Stimulated activated CD4-positive, alpha-beta T cell treated with anti-CD3 and anti-CD28 coated beads, Interleukin-2, amount 100 ng/mL, for 4 hours (primary cell): ENCODE measurements around the gene EGFL7.

ENCODE experiments used
- DNase-seq: peaks from one replicate; pipeline ENCODE4 v3.0.0-alpha.2; 2020; ENCODE audit warnings: low read depth

Gene EGFL7

GRCh38 chr9:136673088-136673974 lies 10.6 kb downstream of the EGFL7 start:
- DNase-seq: no peak

- no peak for DNase-seq
Measured at GRCh38 chr9:136673975-136674785, 11.5 kb downstream of the EGFL7 start.

DNA sequence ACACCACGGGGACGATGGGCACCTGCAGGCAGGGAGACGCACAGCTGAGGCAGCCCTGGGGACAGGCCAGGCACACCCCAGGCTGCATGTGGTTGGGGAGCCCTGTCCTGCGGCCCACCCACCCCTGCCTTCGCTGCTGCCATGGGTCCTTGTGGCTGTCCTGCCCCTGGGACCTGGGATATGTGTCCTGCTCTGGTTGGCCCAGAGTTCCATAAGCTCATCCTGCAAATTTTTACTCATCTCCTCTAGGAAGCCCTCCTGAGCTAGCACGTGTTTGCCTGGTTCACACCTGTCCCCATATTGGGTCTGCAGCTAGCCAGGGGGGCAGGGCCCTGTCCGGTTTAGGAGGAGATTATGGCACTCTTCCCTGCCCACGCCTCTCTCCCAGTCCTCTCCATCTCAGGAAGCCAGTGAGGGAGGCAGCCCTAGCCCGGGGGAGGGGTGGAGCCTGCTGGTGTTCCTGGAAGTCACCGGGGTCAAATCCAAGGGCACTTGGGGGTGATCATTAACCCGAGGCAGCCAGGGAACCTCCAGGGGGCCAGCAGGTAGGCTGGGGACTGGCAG lies 12.2 kb downstream of the EGFL7 start:
- DNase-seq: no peak

- no peak for DNase-seq
Measured at GRCh38 chr9:136675477-136676296, 13.0 kb downstream of the EGFL7 start.

GRCh38 chr9:136676297-136676794 lies 13.6 kb downstream of the EGFL7 start:
- no peak for DNase-seq

- no peak for DNase-seq
Measured at GRCh38 chr9:136676920-136677686, 14.4 kb downstream of the EGFL7 start.

- DNase-seq: no peak
Measured at GRCh38 chr9:136678034-136678433, 15.3 kb downstream of the EGFL7 start.

GRCh38 chr9:136678624-136679023 lies 15.9 kb downstream of the EGFL7 start:
- no peak for DNase-seq

GRCh38 chr9:136679431-136679941 lies 16.8 kb downstream of the EGFL7 start:
- DNase-seq: no peak

GRCh38 chr9:136681029-136681428 lies 18.3 kb downstream of the EGFL7 start:
- DNase-seq: no peak

- DNase-seq: no peak
Measured at GRCh38 chr9:136681945-136682699, 19.4 kb downstream of the EGFL7 start.

DNA sequence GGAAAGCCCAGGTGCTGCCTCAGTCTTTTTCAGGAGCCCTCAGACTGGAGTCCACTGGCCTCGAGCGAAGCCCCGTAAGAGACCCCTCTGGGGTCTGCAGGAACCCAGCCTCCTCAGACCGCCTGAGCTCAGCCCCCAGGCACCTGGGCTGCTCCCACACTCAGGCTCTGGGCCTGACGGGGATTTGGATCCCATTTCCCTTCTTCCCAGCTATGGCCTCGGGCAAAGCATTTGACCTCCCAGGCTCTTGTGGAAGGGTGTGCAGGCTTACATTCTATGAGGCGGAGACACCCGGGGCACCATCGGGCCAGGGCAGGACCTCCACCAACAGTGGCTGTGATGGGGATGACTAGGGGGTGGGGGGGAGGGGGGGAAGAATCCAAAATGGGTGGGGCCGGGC lies 20.0 kb downstream of the EGFL7 start:
- DNase-seq: no peak

- no peak for DNase-seq
Measured at GRCh38 chr9:136683173-136683745, 20.5 kb downstream of the EGFL7 start.

DNA sequence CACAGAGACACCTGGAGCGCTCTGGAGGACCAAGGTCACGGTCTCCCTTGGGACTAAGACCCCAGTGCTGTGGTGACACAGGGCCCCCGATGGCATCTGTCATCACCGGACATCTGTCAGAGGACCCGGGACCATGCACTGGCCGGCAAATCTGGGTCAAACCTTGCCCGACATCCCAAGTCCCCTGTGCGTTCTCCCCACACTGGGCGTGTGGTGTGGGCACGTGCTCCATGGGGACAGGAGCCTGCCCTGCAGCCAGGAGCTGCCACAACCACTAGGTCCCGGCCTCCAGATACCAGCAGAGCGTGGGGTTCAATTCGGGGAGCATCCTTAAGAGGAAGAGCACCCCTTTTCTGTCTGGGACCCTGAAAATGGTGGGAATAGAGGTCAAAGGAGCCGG lies 21.0 kb downstream of the EGFL7 start:
- no peak for DNase-seq

- no peak for DNase-seq
Measured at GRCh38 chr9:136684339-136684738, 21.6 kb downstream of the EGFL7 start.

- DNase-seq: no peak
Measured at GRCh38 chr9:136684799-136685198, 22.1 kb downstream of the EGFL7 start.

GRCh38 chr9:136685216-136685615 lies 22.5 kb downstream of the EGFL7 start:
- no peak for DNase-seq

GRCh38 chr9:136685790-136686533 lies 23.2 kb downstream of the EGFL7 start:
- no peak for DNase-seq

- no peak for DNase-seq
Measured at GRCh38 chr9:136686534-136686793, 23.7 kb downstream of the EGFL7 start.
